ENCODE data around the gene GPS2.

DNA sequence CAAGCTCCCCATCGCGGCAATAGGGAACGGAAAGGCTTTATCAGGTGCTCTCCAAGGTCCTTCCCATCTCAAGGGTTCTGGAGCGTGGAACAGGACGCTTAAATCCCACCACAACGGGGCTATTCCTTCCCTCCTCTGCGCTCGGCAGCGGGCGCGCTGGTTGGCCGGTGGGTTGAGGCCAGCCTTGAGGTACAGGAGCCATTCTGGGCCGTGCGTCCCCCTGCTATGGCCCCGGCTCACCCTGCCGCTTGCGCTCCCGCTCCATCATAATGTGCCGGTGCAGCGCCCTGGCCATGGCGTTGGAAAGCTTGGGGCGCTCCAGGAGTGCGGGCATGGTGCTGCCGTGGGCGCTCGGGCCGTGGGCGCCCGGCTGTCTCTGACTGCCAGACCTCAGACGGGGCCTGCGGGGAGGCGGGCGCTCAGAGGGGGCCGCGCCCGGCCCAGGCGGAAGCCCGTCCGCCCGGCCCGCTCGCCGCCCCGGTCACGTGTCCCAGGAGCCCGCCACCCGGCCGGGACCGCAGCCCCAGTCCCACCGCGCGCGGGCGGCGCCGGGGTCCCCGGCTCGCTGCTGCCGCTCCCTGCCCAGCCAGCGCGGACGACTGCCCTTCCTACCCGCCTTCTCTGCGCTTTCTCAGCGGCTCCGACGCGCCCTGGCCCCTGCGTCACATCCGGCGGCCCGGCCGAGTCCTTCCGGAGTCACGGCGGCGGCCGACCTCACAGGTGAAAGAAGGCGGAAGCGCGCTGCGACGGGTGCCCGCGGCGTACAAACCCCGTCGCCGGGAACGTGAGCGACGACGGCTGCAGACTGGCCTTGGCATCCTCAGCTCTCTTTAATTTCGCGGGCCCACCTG lies at the start of gene GPS2:
- TF ChIP-seq, protein P1, sequence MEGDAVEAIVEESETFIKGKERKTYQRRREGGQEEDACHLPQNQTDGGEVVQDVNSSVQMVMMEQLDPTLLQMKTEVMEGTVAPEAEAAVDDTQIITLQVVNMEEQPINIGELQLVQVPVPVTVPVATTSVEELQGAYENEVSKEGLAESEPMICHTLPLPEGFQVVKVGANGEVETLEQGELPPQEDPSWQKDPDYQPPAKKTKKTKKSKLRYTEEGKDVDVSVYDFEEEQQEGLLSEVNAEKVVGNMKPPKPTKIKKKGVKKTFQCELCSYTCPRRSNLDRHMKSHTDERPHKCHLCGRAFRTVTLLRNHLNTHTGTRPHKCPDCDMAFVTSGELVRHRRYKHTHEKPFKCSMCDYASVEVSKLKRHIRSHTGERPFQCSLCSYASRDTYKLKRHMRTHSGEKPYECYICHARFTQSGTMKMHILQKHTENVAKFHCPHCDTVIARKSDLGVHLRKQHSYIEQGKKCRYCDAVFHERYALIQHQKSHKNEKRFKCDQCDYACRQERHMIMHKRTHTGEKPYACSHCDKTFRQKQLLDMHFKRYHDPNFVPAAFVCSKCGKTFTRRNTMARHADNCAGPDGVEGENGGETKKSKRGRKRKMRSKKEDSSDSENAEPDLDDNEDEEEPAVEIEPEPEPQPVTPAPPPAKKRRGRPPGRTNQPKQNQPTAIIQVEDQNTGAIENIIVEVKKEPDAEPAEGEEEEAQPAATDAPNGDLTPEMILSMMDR (IDR thresholded peaks at IDR 0.05): peak in 1 of 4 experiments; percentile 10
- peak; percentile 75 to 89 for TF ChIP-seq POLR2A (IDR thresholded peaks at IDR 0.05)

Measured in uterus (tissue), 2 donors.